SU-DHL-6 (cell line): ENCODE measurements around the gene PTPRQ.
"Not testable (repeated sequence)": the region's sequence is repeated elsewhere in the genome, so short reads cannot be mapped to it uniquely, and the experiment has no call there.

Experiments
- H2AFZ ChIP-seq: fragments of 200-600 bp; sonication (generic); 2 replicates; pipeline ENCODE4 v1.6.1; 2014; ENCODE audit warnings: low read depth, mild to moderate bottlenecking, moderate library complexity, mixed read lengths, antibody characterized with exemption, low read length; ENCODE audit not compliant: severe bottlenecking
- H3F3A ChIP-seq: fragments of 200-600 bp; shearing (Covaris generic); 2 replicates; pipeline ENCODE4 v1.6.0; 2016; ENCODE audit warnings: antibody characterized with exemption, mild to moderate bottlenecking; ENCODE audit not compliant: insufficient read depth
- H3K27ac ChIP-seq: fragments of 200-600 bp; sonication (generic); 2 replicates; pipeline ENCODE4 v1.5.1; 2016; ENCODE audit warnings: low read depth, mild to moderate bottlenecking, low read length, moderate library complexity, mixed read lengths
- H3K27me3 ChIP-seq: fragments of 200-600 bp; sonication (generic), shearing (Covaris generic); 2 replicates; pipeline ENCODE4 v1.6.0; 2014; ENCODE audit warnings: mild to moderate bottlenecking, low read length
- H3K36me3 ChIP-seq: fragments of 200-600 bp; sonication (generic); 2 replicates; pipeline ENCODE4 v1.6.1; 2014; ENCODE audit warnings: mild to moderate bottlenecking, low read length, mixed read lengths
- H3K4me2 ChIP-seq: fragments of 300-600, 200-600 bp; shearing (Covaris generic), sonication (generic); 2 replicates; pipeline ENCODE4 v1.6.0; 2014; ENCODE audit warnings: low read length, low read depth, mild to moderate bottlenecking; ENCODE audit not compliant: poor library complexity, severe bottlenecking
- H3K4me3 ChIP-seq: fragments of 200-600 bp; sonication (generic); 2 replicates; pipeline ENCODE4 v1.5.1; 2014; ENCODE audit warnings: antibody characterized with exemption, low read length, mild to moderate bottlenecking, mixed read lengths; ENCODE audit not compliant: insufficient read depth, poor library complexity, severe bottlenecking
- H3K79me2 ChIP-seq: fragments of 200-600 bp; sonication (generic); 2 replicates; pipeline ENCODE4 v1.6.1; 2014; ENCODE audit warnings: mild to moderate bottlenecking, low read length, moderate library complexity; ENCODE audit not compliant: insufficient read depth
- H3K9ac ChIP-seq: fragments of 200-600 bp; sonication (generic); 2 replicates; pipeline ENCODE4 v1.7.0; 2014; ENCODE audit warnings: mild to moderate bottlenecking, low read length
- H3K9me2 ChIP-seq: fragments of 200-600 bp; sonication (generic); replicated peaks from 2 replicates; pipeline ENCODE4 v1.6.1; 2014; ENCODE audit warnings: low read length; ENCODE audit not compliant: insufficient read depth
- H3K9me3 ChIP-seq: fragments of 200-600 bp; sonication (generic); 2 replicates; pipeline ENCODE4 v1.6.1; 2014; ENCODE audit warnings: low read length, mixed read lengths; ENCODE audit not compliant: insufficient read depth
- H4K20me1 ChIP-seq: fragments of 200-600 bp; sonication (generic); 2 replicates; pipeline ENCODE4 v1.6.1; 2014; ENCODE audit warnings: low read depth, mild to moderate bottlenecking, antibody characterized with exemption, low read length, moderate library complexity, mixed read lengths
- CTCF ChIP-seq: fragments of 200-600 bp; sonication (generic); IDR thresholded peaks from one replicate; pipeline ENCODE4 v1.5.1; 2017; ENCODE audit warnings: antibody characterized with exemption, mild to moderate bottlenecking, low read length, moderate library complexity; ENCODE audit not compliant: insufficient read depth, poor library complexity, severe bottlenecking
- EZH2phosphoT487 ChIP-seq: fragments of 200-600 bp; sonication (generic), shearing (Covaris generic); conservative IDR thresholded peaks from 2 replicates; pipeline ENCODE4 v1.6.1; 2018; ENCODE audit warnings: mild to moderate bottlenecking, antibody characterized with exemption, low read length, moderate library complexity, mixed read lengths

The PTPRQ gene

GRCh38 chr12:80662586-80662985 is 218.6 kb downstream of the PTPRQ start:
- no peaks in the 10 kb centered on the region for H3K79me2 ChIP-seq
- no peaks in the 10 kb centered on the region for H3K27me3 ChIP-seq
- H4K20me1 ChIP-seq, result no peaks in the 10 kb centered on the region
- no peak overlapping the region for H3K9ac ChIP-seq
- no peak overlapping the region for H3K4me2 ChIP-seq
- no peaks in the 10 kb centered on the region; the same call in 1 of the 2 replicates for H3K9me2 ChIP-seq
- H3K4me3 ChIP-seq, result no peak overlapping the region
- H2AFZ ChIP-seq, result no peak overlapping the region
- H3K36me3 ChIP-seq, result no peaks in the 10 kb centered on the region
- H3F3A ChIP-seq, result no peaks in the 10 kb centered on the region
- H3K27ac ChIP-seq, result no peak overlapping the region
- TF ChIP-seq EZH2phosphoT487 (no peak), CTCF (no peak)
- no peaks in the 10 kb centered on the region for H3K9me3 ChIP-seq

GRCh38 chr12:80670214-80670613 is 226.2 kb downstream of the PTPRQ start:
- Histone ChIP-seq H4K20me1 (no peaks in the 10 kb centered on the region), H3K9me2 (no peaks in the 10 kb centered on the region), H3K4me3 (no peak overlapping the region), H3K9ac (no peak overlapping the region), H3K79me2 (no peaks in the 10 kb centered on the region), H3K9me3 (no peaks in the 10 kb centered on the region), H3K27ac (no peak overlapping the region), H3K27me3 (no peaks in the 10 kb centered on the region), H2AFZ (no peak overlapping the region), H3K4me2 (no peak overlapping the region), H3F3A (no peaks in the 10 kb centered on the region), H3K36me3 (no peaks in the 10 kb centered on the region)
- TF ChIP-seq EZH2phosphoT487, result no peak
- TF ChIP-seq CTCF, result no peak

- H3K4me2 ChIP-seq, H3K36me3 ChIP-seq, H4K20me1 ChIP-seq, H3K4me3 ChIP-seq, H3F3A ChIP-seq, H3K9ac ChIP-seq, H3K9me3 ChIP-seq, H3K27me3 ChIP-seq, H2AFZ ChIP-seq, H3K79me2 ChIP-seq, H3K9me2 ChIP-seq, H3K27ac ChIP-seq: not testable (repeated sequence)
These were observed 232.1 kb downstream of the PTPRQ start for GRCh38 chr12:80676042-80676636.

- Histone ChIP-seq H3K4me3 (no peak overlapping the region), H3K79me2 (no peaks in the 10 kb centered on the region), H3K9me2 (no peaks in the 10 kb centered on the region), H3K36me3 (no peaks in the 10 kb centered on the region), H3K9ac (no peak overlapping the region), H3K9me3 (no peaks in the 10 kb centered on the region), H4K20me1 (no peaks in the 10 kb centered on the region), H3K27me3 (no peaks in the 10 kb centered on the region), H3K27ac (no peak overlapping the region), H3K4me2 (no peak overlapping the region), H2AFZ (no peak overlapping the region), H3F3A (no peaks in the 10 kb centered on the region)
- TF ChIP-seq EZH2phosphoT487 (no peak), CTCF (no peak)
These were observed 232.8 kb downstream of the PTPRQ start for GRCh38 chr12:80676856-80677255.
